ENCODE measurements around the gene PATZ1. TPM values are rescaled to one million over a fixed set of nuclear protein-coding genes. Genes with fewer than 3 reads are reported as not detected.
"Not testable (repeated sequence)": the region's sequence is repeated elsewhere in the genome, so short reads cannot be mapped to it uniquely, and the experiment has no call there.

The PATZ1 gene
- total RNA-seq, 4 donors from 2014 or later = 15.7 to 18.0 (median 17.7) TPM

DNA sequence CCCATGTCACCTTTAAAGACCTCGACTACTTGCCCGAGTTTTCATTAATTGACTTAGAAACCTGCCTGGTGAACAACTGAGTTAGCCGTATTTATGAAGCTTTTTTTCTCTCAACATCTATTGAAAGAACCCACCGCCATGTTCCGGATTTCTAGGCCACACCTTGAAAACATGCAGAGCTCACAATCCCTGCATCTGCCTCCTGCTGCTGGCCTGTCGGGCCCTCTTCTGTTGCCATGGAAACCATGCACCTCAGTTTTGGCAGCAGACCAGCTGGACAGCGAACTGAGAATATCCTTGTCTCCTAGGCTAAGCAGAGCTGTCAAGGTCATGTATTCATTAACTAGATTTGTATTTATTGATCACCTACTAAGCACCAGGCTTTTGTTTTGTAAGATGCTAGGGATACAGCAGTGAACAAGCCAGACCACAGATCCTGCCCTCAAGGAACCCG lies 4.3 kb upstream of the PATZ1 start:
- WGBS, 2 donors (ENCODE audit: low coverage in 1 of 2) = 57 to 64% methylated on average over 7 to 8 of the region's 8 CpGs
- no peaks in the 10 kb centered on the region for H3K36me3 ChIP-seq

GRCh38 chr22:31349960-31350359 lies 3.8 kb upstream of the PATZ1 start:
- TF ChIP-seq CTCF (IDR thresholded peaks at IDR 0.05) (no peak), EP300 (IDR thresholded peaks at IDR 0.05) (no peak), POLR2AphosphoS5 (IDR thresholded peaks at IDR 0.05) (no peak), POLR2A (IDR thresholded peaks at IDR 0.05) (no peak)
- H3K27ac ChIP-seq = no peak overlapping the region
- peaks cover 3% of the 10 kb centered on the region for H3K27me3 ChIP-seq
- no peak overlapping the region for H3K4me3 ChIP-seq
- peaks cover 0 to 16% (median 13%) of the 10 kb centered on the region in 3 donors for H3K4me1 ChIP-seq
- H3K9me3 ChIP-seq = no peaks in the 10 kb centered on the region
- no peaks in the 10 kb centered on the region for H3K36me3 ChIP-seq
- no peak for ATAC-seq

More for the DNA sequence above, 4.3 kb upstream of the PATZ1 start:
- Histone ChIP-seq H3K4me3 (no peak overlapping the region), H3K9me3 (no peaks in the 10 kb centered on the region), H3K4me1 (peaks cover 0 to 11% (median 8%) of the 10 kb centered on the region in 3 donors), H3K27me3 (peaks cover 7% of the 10 kb centered on the region), H3K27ac (no peak overlapping the region)
- no peak for TF ChIP-seq POLR2A (IDR thresholded peaks at IDR 0.05)
- no peak for TF ChIP-seq CTCF (IDR thresholded peaks at IDR 0.05)
- no peak for TF ChIP-seq EP300 (IDR thresholded peaks at IDR 0.05)
- TF ChIP-seq POLR2AphosphoS5 (IDR thresholded peaks at IDR 0.05) = no peak
- no peak for ATAC-seq

- no peaks in the 10 kb centered on the region for H3K9me3 ChIP-seq
- H3K27ac ChIP-seq = no peak overlapping the region
- peaks cover 0 to 28% (median 25%) of the 10 kb centered on the region in 3 donors for H3K4me1 ChIP-seq
- H3K36me3 ChIP-seq = no peaks in the 10 kb centered on the region
- no peak overlapping the region for H3K4me3 ChIP-seq
- WGBS, 2 donors (ENCODE audit: low coverage in 1 of 2) = 96 to 100% methylated on average over 1 to 3 of the region's 6 CpGs
- no peak for ATAC-seq
- peaks cover 3% of the 10 kb centered on the region for H3K27me3 ChIP-seq
- TF ChIP-seq POLR2A (IDR thresholded peaks at IDR 0.05) (no peak), EP300 (IDR thresholded peaks at IDR 0.05) (no peak), POLR2AphosphoS5 (IDR thresholded peaks at IDR 0.05) (no peak), CTCF (IDR thresholded peaks at IDR 0.05) (no peak)
Observed at GRCh38 chr22:31348766-31349165, 2.6 kb upstream of the PATZ1 start.

DNA sequence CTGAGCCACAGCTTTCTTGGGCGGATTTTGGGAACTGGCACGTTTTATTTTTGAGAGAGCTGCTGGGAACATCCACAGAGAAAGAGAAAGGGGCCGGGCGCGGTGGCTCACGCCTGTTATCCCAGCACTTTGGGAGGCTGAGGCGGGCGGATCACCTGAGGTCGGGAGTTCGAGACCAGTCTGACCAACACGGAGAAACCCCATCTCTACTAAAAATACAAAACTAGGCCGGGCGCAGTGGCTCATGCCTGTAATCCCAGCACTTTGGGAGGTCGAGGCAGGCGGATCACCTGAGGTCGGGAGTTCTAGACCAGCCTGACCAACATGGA lies 1.8 kb upstream of the PATZ1 start:
- H3K9me3 ChIP-seq, H3K27me3 ChIP-seq, H3K36me3 ChIP-seq, ATAC-seq: not testable (repeated sequence)
- no CpG with 5 or more reads among the region's 16 CpGs for WGBS, 2 donors (ENCODE audit: low coverage in 1 of 2)
- H3K27ac ChIP-seq = peak overlapping the region; percentile 11 to 93 (median 83)
- H3K4me3 ChIP-seq = peak overlapping the region; percentile 74 to 77
- H3K4me1 ChIP-seq = peaks cover 0 to 36% (median 33%) of the 10 kb centered on the region in 3 donors

- Histone ChIP-seq H3K27me3 (no peaks in the 10 kb centered on the region), H3K9me3 (no peaks in the 10 kb centered on the region), H3K4me3 (peak overlapping the region; percentile 74 to 77), H3K4me1 (peaks cover 0 to 41% (median 38%) of the 10 kb centered on the region in 3 donors), H3K36me3 (peaks cover 0 to 5% of the 10 kb centered on the region in 2 donors), H3K27ac (peak overlapping the region; percentile 59 to 93 (median 83))
- ATAC-seq = peak; percentile 46
- no peak for TF ChIP-seq POLR2A (IDR thresholded peaks at IDR 0.05)
- TF ChIP-seq EP300 (IDR thresholded peaks at IDR 0.05) = no peak
- peak; percentile 38 for TF ChIP-seq POLR2AphosphoS5 (IDR thresholded peaks at IDR 0.05)
- no peak for TF ChIP-seq CTCF (IDR thresholded peaks at IDR 0.05)
- WGBS, 2 donors (ENCODE audit: low coverage in 1 of 2) = 0% methylated on average over 1 to 2 of the region's 50 CpGs
Observed at GRCh38 chr22:31347251-31348008, 1.3 kb upstream of the PATZ1 start.
